Astrocyte (in vitro differentiated cells and primary cell): ENCODE results near the gene RPRD1B. TPM values are rescaled to one million over a fixed set of nuclear protein-coding genes. Genes with fewer than 3 reads are reported as not detected.

Experiments
- DNase-seq: peaks from one replicate; pipeline ENCODE4 v3.0.0-alpha.2; 2010; ENCODE audit warnings: low read depth
- FAIRE-seq: peaks from 2 replicates; lab custom pipeline; 2011; peaks lifted over from hg19 to GRCh38; lab: Jason Lieb, UNC
- H2AFZ ChIP-seq: 2 replicates; pipeline ENCODE4 v1.6.0; 2012; ENCODE audit warnings: low read depth, low read length, inconsistent platforms
- H3K27ac ChIP-seq: 2 replicates; pipeline ENCODE4 v1.5.1; 2011; ENCODE audit warnings: low read depth, low read length, inconsistent platforms
- H3K27me3 ChIP-seq: 2 replicates; pipeline ENCODE4 v1.6.0; 2011; ENCODE audit warnings: low read length, inconsistent platforms; ENCODE audit not compliant: insufficient read depth
- H3K36me3 ChIP-seq: 2 replicates; pipeline ENCODE4 v1.5.1; 2011; ENCODE audit warnings: low read length, inconsistent platforms; ENCODE audit not compliant: insufficient read depth
- H3K4me1 ChIP-seq: 2 replicates; pipeline ENCODE4 v1.5.1; 2011; ENCODE audit warnings: low read length, inconsistent platforms; ENCODE audit not compliant: insufficient read depth
- H3K4me2 ChIP-seq: 2 replicates; pipeline ENCODE4 v1.6.0; 2012; ENCODE audit warnings: low read length, inconsistent platforms
- H3K4me3 ChIP-seq: 2 replicates; pipeline ENCODE4 v1.5.1; 2011; ENCODE audit warnings: low read depth, mild to moderate bottlenecking, low read length, inconsistent platforms; ENCODE audit not compliant: insufficient read depth
- H3K79me2 ChIP-seq: 2 replicates; pipeline ENCODE4 v1.6.0; 2012; ENCODE audit warnings: mild to moderate bottlenecking, low read length, inconsistent platforms; ENCODE audit not compliant: insufficient read depth
- H3K9ac ChIP-seq: 2 replicates; pipeline ENCODE4 v1.6.0; 2012; ENCODE audit warnings: mild to moderate bottlenecking, low read length, inconsistent platforms
- H3K9me3 ChIP-seq: 2 replicates; pipeline ENCODE4 v1.5.1; 2012; ENCODE audit warnings: low read depth, mild to moderate bottlenecking, low read length, inconsistent platforms; ENCODE audit not compliant: insufficient read depth
- H4K20me1 ChIP-seq: 2 replicates; pipeline ENCODE4 v1.6.0; 2012; ENCODE audit warnings: low read length, inconsistent platforms; ENCODE audit not compliant: insufficient read depth
- H3K27ac Mint-ChIP-seq: one replicate; pipeline ENCODE4 v1.8.0; 2021; ENCODE audit warnings: mild to moderate bottlenecking, mixed read lengths; ENCODE audit not compliant: unreplicated experiment
- H3K27me3 Mint-ChIP-seq: one replicate; pipeline ENCODE4 v1.8.0; 2021; ENCODE audit warnings: low read depth, mixed read lengths; ENCODE audit not compliant: unreplicated experiment
- H3K36me3 Mint-ChIP-seq: one replicate; pipeline ENCODE4 v1.8.0; 2021; ENCODE audit warnings: low read depth, mixed read lengths; ENCODE audit not compliant: unreplicated experiment
- H3K4me1 Mint-ChIP-seq: one replicate; pipeline ENCODE4 v1.8.0; 2021; ENCODE audit warnings: low read depth, mixed read lengths; ENCODE audit not compliant: unreplicated experiment
- H3K4me3 Mint-ChIP-seq: one replicate; pipeline ENCODE4 v1.8.0; 2021; ENCODE audit warnings: mild to moderate bottlenecking, moderate library complexity, mixed read lengths; ENCODE audit not compliant: unreplicated experiment
- H3K9me3 Mint-ChIP-seq: one replicate; pipeline ENCODE4 v1.8.0; 2021; ENCODE audit warnings: mild to moderate bottlenecking, mixed read lengths; ENCODE audit not compliant: unreplicated experiment
- CTCF ChIP-seq: IDR thresholded peaks from 2 replicates; pipeline ENCODE4 v1.5.1; 2011; ENCODE audit warnings: low read depth, mild to moderate bottlenecking, inconsistent platforms, low read length, moderate library complexity; ENCODE audit not compliant: insufficient read depth
- EZH2 ChIP-seq: IDR thresholded peaks from 2 replicates; pipeline ENCODE4 v1.6.1; 2012; ENCODE audit warnings: mild to moderate bottlenecking, low read length, inconsistent platforms; ENCODE audit not compliant: insufficient read depth
- total RNA-seq: library from RNA; stranded (reverse); gene quantifications from 2 replicates; pipeline ENCODE4 v1.2.1, GENCODE V29; 2021

RPRD1B gene
- total RNA-seq, 1 donor from 2014 or later = 20.7 TPM

GRCh38 chr20:38133680-38134426 is 100.3 kb downstream of the RPRD1B start:
- FAIRE-seq = no peak
- Mint-ChIP-seq H3K27me3 (peaks cover 2% of the 10 kb centered on the region), H3K9me3 (peaks cover 2% of the 10 kb centered on the region), H3K36me3 (peaks cover 5% of the 10 kb centered on the region), H3K4me3 (no peak overlapping the region), H3K4me1 (peaks cover 16% of the 10 kb centered on the region), H3K27ac (peak overlapping the region; percentile 72)
- no peaks in the 10 kb centered on the region for H4K20me1 ChIP-seq
- TF ChIP-seq EZH2 (no peak), CTCF (no peak)
- H3K4me3 ChIP-seq = no peak overlapping the region
- H3K27me3 ChIP-seq = no peaks in the 10 kb centered on the region
- H3K9me3 ChIP-seq = no peaks in the 10 kb centered on the region
- peaks cover 26% of the 10 kb centered on the region for H3K36me3 ChIP-seq
- H3K27ac ChIP-seq = peak overlapping the region; percentile 69
- no peak for DNase-seq
- H2AFZ ChIP-seq = no peak overlapping the region
- peak overlapping the region; percentile 19 for H3K9ac ChIP-seq
- no peaks in the 10 kb centered on the region for H3K79me2 ChIP-seq
- peaks cover 24% of the 10 kb centered on the region for H3K4me1 ChIP-seq
- H3K4me2 ChIP-seq = peak overlapping the region; percentile 59

- Histone ChIP-seq H3K9ac (peak overlapping the region; percentile 30), H3K79me2 (no peaks in the 10 kb centered on the region), H3K9me3 (no peaks in the 10 kb centered on the region), H3K36me3 (peaks cover 34% of the 10 kb centered on the region), H3K4me3 (no peak overlapping the region), H3K27me3 (no peaks in the 10 kb centered on the region), H3K27ac (peak overlapping the region; percentile 69), H4K20me1 (no peaks in the 10 kb centered on the region), H3K4me1 (peaks cover 24% of the 10 kb centered on the region), H3K4me2 (peak overlapping the region; percentile 59), H2AFZ (no peak overlapping the region)
- Mint-ChIP-seq H3K4me3 (no peak overlapping the region), H3K27me3 (peaks cover 2% of the 10 kb centered on the region), H3K4me1 (peaks cover 16% of the 10 kb centered on the region), H3K9me3 (peaks cover 5% of the 10 kb centered on the region), H3K27ac (peak overlapping the region; percentile 0), H3K36me3 (peaks cover 9% of the 10 kb centered on the region)
- peak; percentile 82 for DNase-seq
- FAIRE-seq = no peak
- TF ChIP-seq EZH2 = no peak
- TF ChIP-seq CTCF = no peak
Measured at GRCh38 chr20:38134427-38135270, 101.1 kb downstream of the RPRD1B start.
